Body of pancreas (tissue), 4 donors: ENCODE measurements around the gene C7orf25. TPM values are rescaled to one million over a fixed set of nuclear protein-coding genes. Genes with fewer than 3 reads are reported as not detected.

Experiments
- ATAC-seq: fragments of 150-250 bp; one replicate; pipeline ENCODE4 v1.9.1; 2016
- DNase-seq, 4 donors: peaks; one replicate each; pipeline ENCODE4 v3.0.0-alpha.2; 2019
- H3K27ac ChIP-seq, 4 donors: fragments of 200-600 bp; sonication (generic); 1 replicate in 3 of 4; 2 replicates in 1 of 4; pipeline versions ENCODE4 v1.5.1 to v1.6.1; 2016 to 2019; ENCODE audit warnings: mild to moderate bottlenecking in 1 of 4, mixed read lengths in 1 of 4, moderate library complexity in 1 of 4
- H3K27me3 ChIP-seq, 2 donors: fragments of 200-600 bp; sonication (generic); one replicate each; pipeline ENCODE4 v1.6.0; 2016; ENCODE audit warnings: mild to moderate bottlenecking in 1 of 2
- H3K36me3 ChIP-seq, 2 donors: fragments of 200-600 bp; sonication (generic); replicated peaks in 1 of 2; 2 replicates each; pipeline ENCODE4 v1.5.1; 2016; ENCODE audit warnings: low read depth in 2 of 2; ENCODE audit not compliant: insufficient read depth in 1 of 2
- H3K4me1 ChIP-seq: fragments of 200-600 bp; sonication (generic); one replicate; pipeline ENCODE4 v1.6.0; 2016
- H3K4me3 ChIP-seq, 2 donors: fragments of 200-600 bp; sonication (generic); 1 replicate in 1 of 2; 2 replicates in 1 of 2; pipeline ENCODE4 v1.5.1; 2016 to 2019
- H3K9me3 ChIP-seq, 3 donors: fragments of 200-600 bp; sonication (generic); 1 replicate in 2 of 3; 2 replicates in 1 of 3; pipeline ENCODE4 v1.5.1; 2016
- CTCF ChIP-seq, 7 experiments: fragments of 450-650 bp in 4 of 7; fragments of 200-600 bp in 3 of 7; sonication (generic) in 3 of 7; IDR thresholded peaks; one replicate each; pipeline ENCODE4 v1.5.1; 2016 to 2019; ENCODE audit warnings: antibody characterized with exemption in 7 of 7
- POLR2A ChIP-seq, 3 donors: fragments of 450-650 bp; IDR thresholded peaks; one replicate each; pipeline ENCODE4 v1.6.1; 2016; ENCODE audit warnings: antibody characterized with exemption in 3 of 3, mild to moderate bottlenecking in 2 of 3
- whole genome bisulfite sequencing, 2 donors: methylation state at CpG; one replicate each; pipeline ENCODE4 v1.1.5; 2017; 5-methylcytosine and 5-hydroxymethylcytosine counted together
- intact Hi-C: fragments of 100-400 bp; cut with DNase I; formaldehyde crosslinking; loops from one replicate; pipeline ENCODE4 v1.15.1; 2023
- total RNA-seq, 2 donors: library from RNA; depleted of rRNA; stranded (reverse); fragments of >200 nt; gene quantifications; one replicate each; pipeline ENCODE4 v1.1.0, GENCODE V29; 2016

Gene C7orf25
- total RNA-seq, 2 donors from 2014 or later: 4.9 to 6.0 TPM

GRCh38 chr7:42878303-42878702, 33.6 kb downstream of the C7orf25 start:
- no peaks in the 10 kb centered on the region for H3K36me3 ChIP-seq
- H3K4me1 ChIP-seq: no peaks in the 10 kb centered on the region
- intact Hi-C loops: no loop called here
- TF ChIP-seq POLR2A (IDR thresholded peaks at IDR 0.05): no peak
- no peak for TF ChIP-seq CTCF (IDR thresholded peaks at IDR 0.05)
- no peak overlapping the region for H3K4me3 ChIP-seq
- no peak overlapping the region for H3K27ac ChIP-seq
- DNase-seq: no peak
- H3K9me3 ChIP-seq: no peaks in the 10 kb centered on the region
- no peak for ATAC-seq
- 50 to 75% methylated on average over 1 to 2 of the region's 3 CpGs for WGBS, 2 donors
- H3K27me3 ChIP-seq: no peaks in the 10 kb centered on the region

DNA sequence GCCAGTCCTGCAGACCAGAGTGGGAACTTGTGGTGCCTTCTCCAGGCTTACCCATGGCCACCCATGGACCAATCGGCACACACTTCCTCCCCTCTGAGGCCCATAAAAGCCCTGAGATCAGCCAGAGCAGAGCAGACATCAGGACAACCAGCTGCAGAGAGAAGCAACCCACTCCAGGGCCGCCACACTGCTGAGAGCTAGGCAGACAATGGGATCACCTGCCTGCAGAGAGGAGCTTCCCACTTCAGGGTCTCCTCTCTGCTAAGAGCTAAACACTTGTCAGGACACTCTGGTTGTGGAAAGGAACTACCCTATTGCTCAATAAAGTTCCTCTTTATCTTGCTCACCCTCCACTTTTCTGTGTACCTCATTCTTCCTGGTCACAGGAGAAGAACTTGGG, 34.0 kb downstream of the C7orf25 start:
- 73 to 83% methylated on average over 1 to 2 of the region's 2 CpGs for WGBS, 2 donors
- DNase-seq (no peak), ATAC-seq (no peak)

DNA sequence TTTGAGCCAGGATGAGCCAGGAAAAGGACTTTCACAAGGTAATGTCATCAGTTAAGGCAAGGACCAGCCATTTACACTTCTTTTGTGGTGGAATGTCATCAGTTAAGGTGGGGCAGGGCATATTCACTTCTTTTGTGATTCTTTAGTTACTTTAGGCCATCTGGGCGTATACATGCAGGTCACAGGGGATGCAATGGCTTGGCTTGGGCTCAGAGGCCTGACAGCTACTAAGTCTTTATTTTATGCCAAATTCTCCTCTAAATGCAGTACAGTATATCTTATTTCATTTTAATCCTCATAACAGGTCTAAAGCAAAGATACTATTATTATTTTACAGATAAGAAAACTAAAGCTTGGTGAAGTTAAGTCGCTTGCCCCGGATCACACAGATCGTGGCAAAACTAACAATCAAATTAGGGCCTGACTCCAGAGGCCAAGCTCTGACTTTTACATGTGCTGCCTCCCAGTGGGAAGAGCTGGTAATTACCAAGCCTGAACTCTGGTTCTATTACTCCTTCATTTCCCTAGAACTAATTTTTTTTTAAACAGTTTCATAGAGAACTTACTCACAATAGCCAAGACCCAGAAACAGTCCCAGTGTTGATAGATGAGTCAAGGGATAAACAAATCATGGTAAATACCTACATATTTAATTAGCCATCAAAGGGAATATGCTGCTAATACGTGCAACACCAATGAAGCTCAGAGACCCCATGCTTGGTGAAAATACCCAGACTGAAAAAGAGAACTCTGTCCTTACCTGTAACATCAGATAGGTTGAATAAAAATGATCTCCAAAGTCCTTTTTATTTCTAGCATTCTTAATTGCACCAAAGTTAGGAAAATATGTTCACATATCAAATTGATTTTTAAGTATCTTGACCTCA, 35.4 kb downstream of the C7orf25 start:
- TF ChIP-seq CTCF (IDR thresholded peaks at IDR 0.05): peak; percentile 41 to 80 (median 73)
- TF ChIP-seq POLR2A (IDR thresholded peaks at IDR 0.05): no peak
- Histone ChIP-seq H3K4me1 (no peaks in the 10 kb centered on the region), H3K4me3 (no peak overlapping the region), H3K27me3 (no peaks in the 10 kb centered on the region), H3K9me3 (no peaks in the 10 kb centered on the region), H3K36me3 (no peaks in the 10 kb centered on the region), H3K27ac (no peak overlapping the region)
- ATAC-seq: peak; percentile 75
- peak; percentile 67 to 79 (median 70) for DNase-seq
- WGBS, 2 donors: 26 to 35% methylated on average over 5 of the region's 5 CpGs
- intact Hi-C loops: no loop called here

More for the DNA sequence above, 34.0 kb downstream of the C7orf25 start:
- H3K9me3 ChIP-seq: no peaks in the 10 kb centered on the region
- H3K36me3 ChIP-seq: no peaks in the 10 kb centered on the region
- no peak overlapping the region for H3K27ac ChIP-seq
- H3K4me3 ChIP-seq: no peak overlapping the region
- TF ChIP-seq POLR2A (IDR thresholded peaks at IDR 0.05) (no peak), CTCF (IDR thresholded peaks at IDR 0.05) (no peak)
- no peaks in the 10 kb centered on the region for H3K4me1 ChIP-seq
- intact Hi-C loops: no loop called here
- no peaks in the 10 kb centered on the region for H3K27me3 ChIP-seq

GRCh38 chr7:42869131-42870020, 42.5 kb downstream of the C7orf25 start:
- H3K9me3 ChIP-seq: no peaks in the 10 kb centered on the region
- no peak overlapping the region for H3K4me3 ChIP-seq
- no peak for TF ChIP-seq CTCF (IDR thresholded peaks at IDR 0.05)
- no peak for TF ChIP-seq POLR2A (IDR thresholded peaks at IDR 0.05)
- H3K4me1 ChIP-seq: no peaks in the 10 kb centered on the region
- intact Hi-C loops: no loop called here
- H3K27me3 ChIP-seq: no peaks in the 10 kb centered on the region
- H3K36me3 ChIP-seq: no peaks in the 10 kb centered on the region
- DNase-seq: no peak
- no peak for ATAC-seq
- 50 to 59% methylated on average over 7 of the region's 7 CpGs for WGBS, 2 donors
- H3K27ac ChIP-seq: no peak overlapping the region
